ENCODE measurements around the gene ATG3. TPM values are rescaled to one million over a fixed set of nuclear protein-coding genes. Genes with fewer than 3 reads are reported as not detected.
"Not testable (repeated sequence)": the region's sequence is repeated elsewhere in the genome, so short reads cannot be mapped to it uniquely, and the experiment has no call there.

Gene ATG3
- polyA plus RNA-seq, 3 donors: 31.4 to 47.9 (median 44.2) TPM

- H3K27ac ChIP-seq (ENCODE audit: low read depth, low read length): no peak overlapping the region
Measured at GRCh38 chr3:112564940-112565305, 3.2 kb upstream of the ATG3 start.

- not testable (repeated sequence) for H3K27ac ChIP-seq (ENCODE audit: low read depth, low read length)
- 73 to 80% (median 76%) methylated on average over 11 to 13 of the region's 15 CpGs for WGBS, 3 donors
Measured at GRCh38 chr3:112564247-112564939, 2.6 kb upstream of the ATG3 start.

- 0 to 1% (median 0%) methylated on average over 29 of the region's 29 CpGs for WGBS, 3 donors
- H3K27ac ChIP-seq (ENCODE audit: low read depth, low read length): peak overlapping the region; percentile 93
Measured at GRCh38 chr3:112561484-112561733, 353 bp downstream of the ATG3 start.

DNA sequence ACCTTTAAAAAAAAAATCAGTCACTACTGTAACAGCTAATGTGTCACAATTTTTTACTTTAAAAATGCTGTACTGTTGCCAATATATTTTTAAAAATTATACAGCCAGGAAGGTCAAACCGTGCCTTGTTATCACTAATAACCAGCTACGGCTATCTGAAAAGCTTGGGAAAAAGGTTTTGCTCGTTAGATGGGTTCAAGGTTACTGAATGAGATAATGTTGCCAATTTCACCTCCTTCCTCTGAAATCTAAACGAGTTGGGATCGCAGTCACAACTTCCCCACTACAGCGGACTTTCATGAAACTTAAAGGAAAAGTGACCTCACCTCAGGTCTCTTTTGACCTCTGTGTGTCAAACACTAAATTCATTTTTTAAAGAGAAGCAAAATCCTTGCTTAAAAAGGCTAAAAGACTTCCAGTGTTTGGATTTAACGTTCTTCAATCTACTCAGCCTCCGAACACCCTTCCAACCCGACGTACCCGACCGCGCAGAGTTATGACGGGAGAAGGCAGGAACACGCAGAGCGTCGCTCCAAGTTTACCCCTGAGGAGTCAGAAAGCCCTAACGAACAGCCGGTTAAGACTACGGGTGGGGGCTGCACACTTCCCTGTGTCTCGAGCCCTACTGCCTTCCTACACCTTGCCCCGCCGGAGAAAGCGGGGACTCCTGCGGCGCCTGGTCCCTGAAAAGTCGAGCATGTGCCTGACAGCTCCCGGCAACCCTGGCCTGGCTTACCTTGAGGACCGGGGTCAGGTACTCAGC is 860 bp downstream of the ATG3 start:
- H3K27ac ChIP-seq (ENCODE audit: low read depth, low read length): peak overlapping the region; percentile 93
- 0 to 1% (median 0%) methylated on average over 29 of the region's 29 CpGs for WGBS, 3 donors

DNA sequence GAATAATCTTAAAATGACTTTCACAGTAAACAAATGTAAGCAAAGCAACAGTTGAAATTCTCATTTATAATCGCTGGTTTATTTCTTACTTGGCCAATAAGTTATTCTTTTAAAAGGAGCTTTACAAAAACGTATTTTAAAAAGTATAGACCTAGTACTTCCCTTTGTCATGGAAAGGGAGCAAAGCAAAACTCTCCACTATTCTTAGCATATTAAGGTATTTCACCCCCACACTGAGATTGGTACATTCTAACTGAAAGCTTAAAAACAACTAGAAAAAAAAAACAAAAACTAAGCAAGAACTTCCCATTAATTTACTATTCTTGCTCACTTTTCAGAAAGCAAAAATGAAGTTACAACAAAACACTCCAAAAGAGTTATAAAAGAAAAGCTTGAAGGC is 1.5 kb downstream of the ATG3 start:
- no peak overlapping the region for H3K27ac ChIP-seq (ENCODE audit: low read depth, low read length)
- whole genome bisulfite sequencing, 3 donors: 10 to 24% (median 18%) methylated on average over 2 of the region's 2 CpGs

DNA sequence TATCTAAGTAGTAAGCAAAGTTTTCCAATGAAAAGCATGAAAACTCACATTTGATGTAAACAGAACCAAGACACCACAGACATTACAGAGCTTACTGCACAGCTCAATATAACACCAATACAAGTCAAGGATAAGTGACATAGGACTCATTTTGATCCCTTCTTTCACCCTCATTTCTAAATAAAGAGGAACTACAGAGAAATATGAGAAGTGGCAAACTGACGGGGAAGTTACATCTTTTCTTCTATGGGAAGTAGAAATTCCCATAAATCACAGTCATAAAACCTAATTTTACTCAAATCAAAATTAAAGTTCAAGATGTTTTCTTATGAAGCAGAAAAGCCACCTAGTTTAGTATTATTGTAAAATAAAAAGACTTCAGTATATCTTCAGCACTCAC is 3.8 kb downstream of the ATG3 start:
- WGBS, 3 donors: 53 to 89% (median 59%) methylated on average over 1 of the region's 1 CpG
- H3K27ac ChIP-seq (ENCODE audit: low read depth, low read length): no peak overlapping the region

- no peak overlapping the region for H3K27ac ChIP-seq (ENCODE audit: low read depth, low read length)
- WGBS, 3 donors: 54 to 86% (median 57%) methylated on average over 1 of the region's 1 CpG
Measured at GRCh38 chr3:112555535-112556170, 6.1 kb downstream of the ATG3 start.

- H3K27ac ChIP-seq (ENCODE audit: low read depth, low read length): no peak overlapping the region
- WGBS, 3 donors: 9 to 58% (median 41%) methylated on average over 1 of the region's 1 CpG
Measured at GRCh38 chr3:112550859-112551258, 10.9 kb downstream of the ATG3 start.

GRCh38 chr3:112546216-112546759 is 15.5 kb downstream of the ATG3 start:
- 89 to 93% (median 93%) methylated on average over 5 of the region's 5 CpGs for WGBS, 3 donors

GRCh38 chr3:112539825-112540650 is 21.7 kb downstream of the ATG3 start:
- no peak overlapping the region for H3K27ac ChIP-seq (ENCODE audit: low read depth, low read length)
- 95 to 100% (median 95%) methylated on average over 1 of the region's 1 CpG for whole genome bisulfite sequencing, 3 donors

More at GRCh38 chr3:112546216-112546759, 15.5 kb downstream of the ATG3 start:
- H3K27ac ChIP-seq (ENCODE audit: low read depth, low read length): no peak overlapping the region

DNA sequence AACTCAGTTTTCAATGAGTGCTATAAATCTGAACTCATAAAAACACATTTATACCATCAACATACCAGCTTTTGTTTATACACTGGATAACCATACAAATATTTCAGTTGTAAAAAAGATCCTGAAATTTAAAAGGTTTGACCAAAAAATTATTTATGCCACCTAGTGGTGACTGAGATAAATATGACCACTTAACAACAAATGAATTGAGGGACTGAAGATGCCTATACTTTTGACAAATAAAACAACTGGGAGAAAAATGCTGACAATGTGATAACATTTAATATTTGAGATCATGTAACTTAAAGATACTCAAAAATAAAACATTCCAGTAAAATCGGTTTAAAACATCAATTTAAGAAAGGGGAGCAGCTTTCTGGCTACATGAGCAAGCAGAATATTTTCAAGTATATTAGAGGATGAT is 30.4 kb downstream of the ATG3 start:
- 5 to 13% (median 11%) methylated on average over 1 of the region's 1 CpG for WGBS, 3 donors
- no peak overlapping the region for H3K27ac ChIP-seq (ENCODE audit: low read depth, low read length)

DNA sequence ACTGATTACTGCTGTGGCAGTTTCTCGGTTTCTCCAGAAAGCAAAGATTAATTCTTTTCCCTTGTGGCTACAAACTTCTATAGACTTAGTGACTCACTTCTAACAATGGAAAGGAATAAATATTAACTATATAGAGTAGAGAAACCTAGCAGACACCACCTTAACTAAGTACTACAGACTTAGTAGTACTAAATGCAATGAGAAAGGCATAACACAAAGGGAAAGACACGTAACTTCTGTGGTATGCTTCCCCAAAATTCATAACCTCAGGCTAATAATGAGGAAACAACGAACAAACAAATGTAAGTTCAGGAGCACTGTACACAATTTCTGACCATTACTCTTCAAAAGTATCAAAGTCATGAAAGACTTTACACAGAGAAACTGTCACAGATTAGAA is 31.2 kb downstream of the ATG3 start:
- WGBS, 3 donors: 84 to 90% (median 86%) methylated on average over 3 of the region's 3 CpGs

GRCh38 chr3:112524127-112524526 is 37.6 kb downstream of the ATG3 start:
- H3K27ac ChIP-seq (ENCODE audit: low read depth, low read length): not testable (repeated sequence)
- 83 to 96% (median 91%) methylated on average over 6 of the region's 6 CpGs for WGBS, 3 donors

More for the DNA sequence above, 31.2 kb downstream of the ATG3 start:
- no peak overlapping the region for H3K27ac ChIP-seq (ENCODE audit: low read depth, low read length)

- H3K27ac ChIP-seq (ENCODE audit: low read depth, low read length): no peak overlapping the region
- WGBS, 3 donors: 63 to 83% (median 73%) methylated on average over 2 of the region's 2 CpGs
Measured at GRCh38 chr3:112519424-112520001, 42.2 kb downstream of the ATG3 start.

GRCh38 chr3:112518970-112519369 is 42.8 kb downstream of the ATG3 start:
- not testable (repeated sequence) for H3K27ac ChIP-seq (ENCODE audit: low read depth, low read length)
- 49 to 64% (median 55%) methylated on average over 3 of the region's 3 CpGs for WGBS, 3 donors

DNA sequence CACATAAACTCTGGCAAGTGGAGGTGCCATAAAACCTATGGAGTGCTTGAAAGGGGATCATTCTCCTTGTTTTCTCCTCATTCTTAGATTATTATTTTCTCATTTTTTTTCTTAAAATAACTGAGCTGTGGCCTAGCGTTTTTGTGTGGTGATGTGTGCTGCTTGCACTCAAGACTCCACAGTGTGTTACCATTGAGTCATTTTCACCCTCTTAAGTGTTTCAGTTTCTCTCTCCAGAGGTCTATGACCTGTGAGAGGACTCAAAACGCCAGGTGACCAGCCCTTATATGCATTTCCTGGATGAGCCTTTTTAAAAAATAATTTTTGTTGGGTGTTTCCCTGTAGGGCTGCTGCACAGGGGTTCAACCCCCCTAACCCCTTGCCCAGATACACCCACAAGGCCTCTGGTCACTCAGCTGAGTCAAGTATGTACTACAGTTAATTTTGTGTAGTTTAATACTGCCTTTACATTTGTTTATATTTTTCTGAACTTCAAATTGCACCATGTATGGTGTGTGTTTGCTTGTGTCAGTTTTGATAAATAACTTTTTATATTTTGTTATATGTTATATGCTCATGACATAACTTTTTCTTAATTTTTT is 47.1 kb downstream of the ATG3 start:
- 45 to 84% (median 69%) methylated on average over 2 of the region's 2 CpGs for WGBS, 3 donors
- no peak overlapping the region for H3K27ac ChIP-seq (ENCODE audit: low read depth, low read length)

DNA sequence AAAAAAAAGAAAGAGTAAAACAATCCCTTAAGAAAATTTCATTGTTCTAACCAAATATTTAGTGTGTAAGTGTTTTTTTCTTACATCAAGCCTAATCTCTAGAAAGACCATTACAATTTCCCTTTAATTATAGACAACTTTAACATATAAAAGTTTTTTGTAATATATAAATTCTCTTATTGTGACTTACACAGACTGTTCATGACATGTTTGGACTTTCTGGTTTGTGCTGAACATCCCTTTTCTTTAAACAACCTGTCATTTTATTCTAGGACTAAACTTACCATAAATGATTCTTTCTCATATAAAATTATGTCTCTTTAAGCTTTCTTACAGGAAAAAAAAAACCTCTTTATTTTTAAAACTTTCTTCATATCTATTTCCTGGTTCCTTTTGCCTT is 49.4 kb downstream of the ATG3 start:
- no peak overlapping the region for H3K27ac ChIP-seq (ENCODE audit: low read depth, low read length)

DNA sequence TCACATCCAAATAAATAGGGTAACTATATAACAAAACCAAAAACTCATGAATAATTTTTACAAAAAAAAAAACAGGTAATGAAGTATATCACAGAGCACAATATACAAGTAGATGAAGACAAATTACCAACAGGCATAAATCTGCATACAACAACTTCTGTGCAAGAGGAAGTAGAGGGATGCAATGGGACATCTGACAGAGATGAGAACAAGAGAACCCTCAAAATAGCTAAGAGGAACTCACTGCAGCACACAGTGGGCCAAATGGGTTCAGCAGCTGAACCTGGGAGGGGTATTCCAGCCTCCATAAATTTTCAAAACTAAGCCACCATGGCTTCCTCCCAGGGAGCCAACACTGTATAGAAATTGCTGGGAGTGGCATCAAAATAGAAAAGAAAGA is 52.9 kb downstream of the ATG3 start:
- no peak overlapping the region for H3K27ac ChIP-seq (ENCODE audit: low read depth, low read length)
